Upper lobe of right lung (tissue), 1 donor: ENCODE results near the gene DSE. TPM values are rescaled to one million over a fixed set of nuclear protein-coding genes. Genes with fewer than 3 reads are reported as not detected.
A peak's percentile ranks its signal among the peaks of the same experiment; 100 is the strongest.

Experiments
- ATAC-seq: fragments of 200-7000 bp; cut with Tn5 transposase; one replicate; pipeline ENCODE4 v1.9.1; 2020; ENCODE audit warnings: mild to moderate bottlenecking, moderate library complexity
- DNase-seq: peaks from one replicate; pipeline ENCODE4 v3.0.0-alpha.2; 2020
- H3K27ac ChIP-seq: fragments of 200-600 bp; one replicate; pipeline ENCODE4 v1.8.0; 2022
- H3K27me3 ChIP-seq: fragments of 200-600 bp; one replicate; pipeline ENCODE4 v1.8.0; 2022; ENCODE audit warnings: mild to moderate bottlenecking
- H3K36me3 ChIP-seq: fragments of 200-600 bp; one replicate; pipeline ENCODE4 v1.8.0; 2022
- H3K4me1 ChIP-seq: fragments of 200-600 bp; one replicate; pipeline ENCODE4 v1.8.0; 2022
- H3K4me3 ChIP-seq: fragments of 200-600 bp; one replicate; pipeline ENCODE4 v1.8.0; 2022; ENCODE audit warnings: mild to moderate bottlenecking
- H3K9me3 ChIP-seq: fragments of 200-600 bp; one replicate; pipeline ENCODE4 v1.8.0; 2022
- intact Hi-C: fragments of 100-400 bp; cut with DNase I; formaldehyde crosslinking; loops from one replicate; pipeline ENCODE4 v1.11.0; 2022
- total RNA-seq: library from RNA; stranded (reverse); fragmentation: NEBNext Ultra II Directional; extraction: Animal tissue kit (Norgen Biotek cat#: 25700); gene quantifications from one replicate; pipeline ENCODE4 v1.2.1, GENCODE V29; 2021
- TF ChIP-seq, protein P1 (sequence below): fragments of 200-600 bp; IDR thresholded peaks from one replicate; pipeline ENCODE4 v1.8.0; 2022; ENCODE audit warnings: antibody characterized with exemption
- donor health status: DM: no; HTN: yes; CAD: no; lungs with severe emphysema.

DSE gene
- total RNA-seq, 1 donor from 2014 or later, result 47.6 TPM

DNA sequence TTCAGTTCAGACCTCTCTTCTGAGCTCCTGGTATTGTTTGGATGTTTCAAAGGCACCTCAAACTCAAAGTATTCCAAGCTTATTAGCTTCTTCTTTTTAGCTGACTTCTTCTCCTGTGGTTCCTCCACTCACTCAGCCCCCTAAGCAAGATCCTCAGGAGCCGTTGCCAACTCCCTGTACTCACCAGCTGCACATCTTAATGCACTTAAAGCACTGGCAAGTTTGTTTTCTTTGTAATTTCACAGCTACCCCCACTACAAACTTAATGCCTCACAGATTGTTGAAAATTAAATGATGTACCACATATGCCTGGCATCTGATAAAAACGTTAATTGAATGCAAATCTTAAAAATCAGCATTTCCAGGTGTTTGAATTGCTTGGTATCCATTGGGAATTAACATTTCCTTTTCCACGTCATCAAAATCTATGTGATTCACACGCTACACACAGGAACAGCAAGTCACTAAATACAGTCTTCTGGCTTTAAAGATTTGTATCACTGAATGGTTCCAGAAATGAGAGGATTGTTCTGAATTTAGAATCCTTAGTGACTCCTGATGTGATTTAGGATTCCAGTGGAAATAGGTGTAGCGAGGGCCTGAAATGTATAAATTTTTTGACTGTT is 114.9 kb downstream of the DSE start:
- no peak overlapping the region for H3K4me3 ChIP-seq
- H3K27ac ChIP-seq, result no peak overlapping the region
- DNase-seq, result no peak
- ATAC-seq, result no peak
- intact Hi-C loops, result no loop called here
- TF ChIP-seq, protein P1, sequence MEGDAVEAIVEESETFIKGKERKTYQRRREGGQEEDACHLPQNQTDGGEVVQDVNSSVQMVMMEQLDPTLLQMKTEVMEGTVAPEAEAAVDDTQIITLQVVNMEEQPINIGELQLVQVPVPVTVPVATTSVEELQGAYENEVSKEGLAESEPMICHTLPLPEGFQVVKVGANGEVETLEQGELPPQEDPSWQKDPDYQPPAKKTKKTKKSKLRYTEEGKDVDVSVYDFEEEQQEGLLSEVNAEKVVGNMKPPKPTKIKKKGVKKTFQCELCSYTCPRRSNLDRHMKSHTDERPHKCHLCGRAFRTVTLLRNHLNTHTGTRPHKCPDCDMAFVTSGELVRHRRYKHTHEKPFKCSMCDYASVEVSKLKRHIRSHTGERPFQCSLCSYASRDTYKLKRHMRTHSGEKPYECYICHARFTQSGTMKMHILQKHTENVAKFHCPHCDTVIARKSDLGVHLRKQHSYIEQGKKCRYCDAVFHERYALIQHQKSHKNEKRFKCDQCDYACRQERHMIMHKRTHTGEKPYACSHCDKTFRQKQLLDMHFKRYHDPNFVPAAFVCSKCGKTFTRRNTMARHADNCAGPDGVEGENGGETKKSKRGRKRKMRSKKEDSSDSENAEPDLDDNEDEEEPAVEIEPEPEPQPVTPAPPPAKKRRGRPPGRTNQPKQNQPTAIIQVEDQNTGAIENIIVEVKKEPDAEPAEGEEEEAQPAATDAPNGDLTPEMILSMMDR, result no peak
- H3K9me3 ChIP-seq, result no peaks in the 10 kb centered on the region
- H3K27me3 ChIP-seq, result no peaks in the 10 kb centered on the region
- H3K36me3 ChIP-seq, result no peaks in the 10 kb centered on the region
- no peaks in the 10 kb centered on the region for H3K4me1 ChIP-seq

DNA sequence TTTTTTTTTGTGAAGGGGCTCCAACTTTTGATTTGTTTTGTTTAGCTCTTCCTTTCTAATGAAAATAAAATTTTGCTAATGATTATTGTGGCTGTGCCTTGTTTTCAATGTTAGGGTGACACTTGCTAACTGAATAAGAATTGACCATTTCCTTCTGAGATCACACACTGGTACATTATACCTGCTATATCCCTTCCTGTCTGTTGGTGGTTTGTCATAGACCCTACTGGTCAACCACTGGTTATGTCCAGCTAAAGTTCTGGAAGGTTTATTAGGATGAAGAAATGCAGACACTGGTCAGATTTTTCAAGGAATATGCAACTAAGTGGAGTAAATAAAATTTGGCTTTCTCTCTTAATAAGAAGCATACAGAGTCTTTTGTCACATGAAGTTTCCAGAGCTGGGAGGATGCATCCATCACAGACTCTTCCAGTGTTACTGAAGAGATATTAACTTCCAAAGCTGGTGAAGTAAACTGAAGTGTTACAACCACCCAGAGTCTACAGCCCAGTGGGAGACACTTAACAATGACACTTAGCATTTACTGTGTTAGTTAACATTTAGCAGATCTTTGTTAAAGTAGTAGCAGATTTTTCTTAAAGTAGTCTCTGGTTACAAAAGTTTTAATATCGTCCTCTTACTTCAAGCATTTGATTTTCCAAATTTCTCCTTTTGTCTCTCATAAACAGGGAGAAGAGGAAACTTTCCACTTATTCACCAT is 121.0 kb downstream of the DSE start:
- Histone ChIP-seq H3K9me3 (no peaks in the 10 kb centered on the region), H3K4me1 (no peaks in the 10 kb centered on the region), H3K27me3 (no peaks in the 10 kb centered on the region), H3K4me3 (no peak overlapping the region), H3K36me3 (no peaks in the 10 kb centered on the region), H3K27ac (no peak overlapping the region)
- intact Hi-C loops, result no loop called here
- ATAC-seq (no peak), DNase-seq (no peak)
- TF ChIP-seq, protein P1, result no peak

DNA sequence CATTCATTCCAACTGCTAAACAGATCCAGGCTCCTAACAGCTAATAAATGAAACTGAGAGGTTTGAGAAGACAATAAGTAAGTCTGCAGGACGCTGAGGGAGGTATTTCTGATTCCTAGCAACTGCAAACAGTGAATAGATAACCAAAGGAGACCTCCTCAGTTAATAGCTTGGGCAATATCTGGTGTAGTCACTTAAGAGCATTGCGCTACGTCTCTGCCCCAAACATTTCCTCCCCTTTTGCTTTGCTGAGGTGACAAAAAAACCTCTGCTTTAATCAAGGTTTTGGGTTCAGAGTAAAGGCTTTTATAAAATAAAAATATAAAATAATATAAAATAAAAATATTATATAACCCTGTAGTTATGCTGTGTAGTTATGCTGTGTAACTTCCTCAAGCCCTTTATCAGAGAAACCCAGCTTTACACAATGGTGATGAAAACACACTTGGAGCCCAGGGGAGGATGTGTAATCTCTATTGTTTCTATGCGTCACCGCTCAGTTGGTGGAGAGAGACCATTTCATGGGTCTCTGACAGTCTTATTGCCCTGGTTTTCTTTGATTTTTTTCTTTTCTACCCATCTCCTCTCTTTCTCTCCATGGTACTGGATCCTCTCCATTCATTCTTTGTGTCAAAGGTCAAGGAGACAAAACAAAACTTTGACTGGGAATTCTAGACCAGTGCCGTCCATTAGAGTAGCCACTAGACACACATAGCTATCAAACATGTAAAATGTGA is 121.8 kb downstream of the DSE start:
- H3K4me1 ChIP-seq, result no peaks in the 10 kb centered on the region
- DNase-seq (no peak), ATAC-seq (peak; percentile 32)
- H3K36me3 ChIP-seq, result no peaks in the 10 kb centered on the region
- H3K27ac ChIP-seq, result no peak overlapping the region
- no peak overlapping the region for H3K4me3 ChIP-seq
- TF ChIP-seq, protein P1, result no peak
- intact Hi-C loops, result no loop called here
- H3K27me3 ChIP-seq, result no peaks in the 10 kb centered on the region
- H3K9me3 ChIP-seq, result no peaks in the 10 kb centered on the region

Other genes starting within 250 kb of the DSE start
- 2.8 TPM for gene COL10A1, start 244.8 kb upstream of the DSE start, total RNA-seq
- 13.6 TPM for gene TSPYL4, start 116.9 kb upstream of the DSE start, total RNA-seq
- 86.2 TPM for gene TSPYL1, start 91.0 kb upstream of the DSE start, total RNA-seq
- gene CALHM6, start 90.4 kb downstream of the DSE start, total RNA-seq, result 3.6 TPM
- 1.9 TPM for gene CALHM5, start 140.7 kb downstream of the DSE start, total RNA-seq
- 0.64 TPM for gene TRAPPC3L, start 174.7 kb downstream of the DSE start, total RNA-seq
- gene CALHM4, start 182.8 kb downstream of the DSE start, total RNA-seq, result not detected
- gene RWDD1, start 200.6 kb downstream of the DSE start, total RNA-seq, result 37.4 TPM
- 0.72 TPM for gene RSPH4A, start 245.5 kb downstream of the DSE start, total RNA-seq